22Rv1 (cell line): ENCODE results near the gene FAM210A.

Source experiments
- H3K27ac ChIP-seq: fragments of 450-650 bp; 2 replicates; pipeline ENCODE4 v1.5.1; 2017
- ZFX ChIP-seq: fragments of 450-650 bp; IDR thresholded peaks from 2 replicates; pipeline ENCODE4 v1.6.1; 2017; ENCODE audit warnings: antibody characterized with exemption, borderline replicate concordance
- TF ChIP-seq, protein P1 (sequence below): fragments of 450-650 bp; IDR thresholded peaks from 2 replicates; pipeline ENCODE4 v1.5.1; 2017; ENCODE audit warnings: mild to moderate bottlenecking

Gene FAM210A

DNA sequence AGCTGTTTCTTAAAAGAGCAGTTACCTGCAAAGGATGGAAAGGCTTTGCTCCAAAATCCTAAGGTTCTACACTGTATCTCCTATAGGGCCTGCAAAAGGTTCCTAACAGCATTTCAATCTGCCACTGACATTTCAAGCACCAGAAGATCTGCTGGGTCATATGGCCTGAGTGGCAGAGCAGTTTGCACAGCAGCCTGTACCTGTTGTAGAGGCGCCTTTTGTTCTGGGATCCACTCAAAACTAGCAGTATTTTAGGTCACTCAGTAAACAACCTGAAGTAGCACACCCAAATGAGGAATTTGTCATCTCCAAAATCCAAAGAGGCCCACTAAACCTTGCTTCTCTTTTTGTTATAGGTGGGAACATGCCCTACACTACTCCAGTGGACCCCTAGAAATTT lies 6.2 kb downstream of the FAM210A start:
- no peak overlapping the region for H3K27ac ChIP-seq
- no peak for TF ChIP-seq ZFX
- TF ChIP-seq, protein P1, sequence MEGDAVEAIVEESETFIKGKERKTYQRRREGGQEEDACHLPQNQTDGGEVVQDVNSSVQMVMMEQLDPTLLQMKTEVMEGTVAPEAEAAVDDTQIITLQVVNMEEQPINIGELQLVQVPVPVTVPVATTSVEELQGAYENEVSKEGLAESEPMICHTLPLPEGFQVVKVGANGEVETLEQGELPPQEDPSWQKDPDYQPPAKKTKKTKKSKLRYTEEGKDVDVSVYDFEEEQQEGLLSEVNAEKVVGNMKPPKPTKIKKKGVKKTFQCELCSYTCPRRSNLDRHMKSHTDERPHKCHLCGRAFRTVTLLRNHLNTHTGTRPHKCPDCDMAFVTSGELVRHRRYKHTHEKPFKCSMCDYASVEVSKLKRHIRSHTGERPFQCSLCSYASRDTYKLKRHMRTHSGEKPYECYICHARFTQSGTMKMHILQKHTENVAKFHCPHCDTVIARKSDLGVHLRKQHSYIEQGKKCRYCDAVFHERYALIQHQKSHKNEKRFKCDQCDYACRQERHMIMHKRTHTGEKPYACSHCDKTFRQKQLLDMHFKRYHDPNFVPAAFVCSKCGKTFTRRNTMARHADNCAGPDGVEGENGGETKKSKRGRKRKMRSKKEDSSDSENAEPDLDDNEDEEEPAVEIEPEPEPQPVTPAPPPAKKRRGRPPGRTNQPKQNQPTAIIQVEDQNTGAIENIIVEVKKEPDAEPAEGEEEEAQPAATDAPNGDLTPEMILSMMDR, result no peak

GRCh38 chr18:13716916-13717315 lies 9.4 kb downstream of the FAM210A start:
- TF ChIP-seq, protein P1, result no peak
- no peak for TF ChIP-seq ZFX
- H3K27ac ChIP-seq, result no peak overlapping the region

- TF ChIP-seq, protein P1, result no peak
- TF ChIP-seq ZFX, result no peak
- H3K27ac ChIP-seq, result no peak overlapping the region
Observed at GRCh38 chr18:13715330-13715729, 11.0 kb downstream of the FAM210A start.

GRCh38 chr18:13713455-13714055 lies 12.8 kb downstream of the FAM210A start:
- TF ChIP-seq, protein P1, result no peak
- no peak for TF ChIP-seq ZFX
- no peak overlapping the region for H3K27ac ChIP-seq

GRCh38 chr18:13712400-13713131 lies 13.8 kb downstream of the FAM210A start:
- no peak for TF ChIP-seq ZFX
- TF ChIP-seq, protein P1, result no peak
- no peak overlapping the region for H3K27ac ChIP-seq

- no peak overlapping the region for H3K27ac ChIP-seq
- TF ChIP-seq ZFX, result no peak
- TF ChIP-seq, protein P1, result no peak
Observed at GRCh38 chr18:13710414-13710831, 15.9 kb downstream of the FAM210A start.

- no peak overlapping the region for H3K27ac ChIP-seq
- no peak for TF ChIP-seq ZFX
- TF ChIP-seq, protein P1, result no peak
Observed at GRCh38 chr18:13703899-13704298, 22.5 kb downstream of the FAM210A start.
